ENCODE results near the gene MAPT.

MAPT gene

DNA sequence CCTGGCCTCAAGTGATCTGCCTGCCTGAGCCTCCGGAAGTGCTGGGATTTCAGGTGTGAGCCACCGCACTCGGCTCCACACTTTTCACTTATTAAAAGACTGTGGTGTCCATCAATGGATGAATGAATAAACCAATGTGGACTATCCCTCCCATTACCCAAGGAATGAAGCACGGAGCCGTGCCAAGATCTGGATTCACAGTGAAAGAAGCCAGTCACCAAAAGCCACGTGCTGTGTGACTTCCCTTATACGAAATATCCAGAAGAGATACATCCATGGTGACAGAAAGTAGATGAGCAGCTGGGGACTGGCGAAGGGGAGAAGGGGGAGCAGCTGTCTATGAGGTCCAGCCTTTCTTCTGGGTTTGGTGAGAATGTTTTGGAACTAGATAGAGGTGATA lies 56.5 kb downstream of the MAPT start:
- no peak overlapping the region for H3K4me3 ChIP-seq (ENCODE audit: low read depth, low read length)
- no peak for DNase-seq (ENCODE audit: low read depth)
- TF ChIP-seq, protein P1, sequence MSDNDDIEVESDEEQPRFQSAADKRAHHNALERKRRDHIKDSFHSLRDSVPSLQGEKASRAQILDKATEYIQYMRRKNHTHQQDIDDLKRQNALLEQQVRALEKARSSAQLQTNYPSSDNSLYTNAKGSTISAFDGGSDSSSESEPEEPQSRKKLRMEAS (IDR thresholded peaks at IDR 0.05; ENCODE audit: low read depth, low read length): no peak
- TF ChIP-seq POLR2A (IDR thresholded peaks at IDR 0.05; ENCODE audit: extremely low read depth, insufficient read length) (no peak), CTCF (IDR thresholded peaks at IDR 0.05; ENCODE audit: low read depth, low read length) (no peak), MYC (IDR thresholded peaks at IDR 0.05; ENCODE audit: low read depth, low read length) (no peak)

GRCh38 chr17:45951403-45951802 lies 57.0 kb downstream of the MAPT start:
- H3K4me3 ChIP-seq (ENCODE audit: low read depth, low read length): no peak overlapping the region
- no peak for DNase-seq (ENCODE audit: low read depth)
- TF ChIP-seq CTCF (IDR thresholded peaks at IDR 0.05; ENCODE audit: low read depth, low read length): no peak
- no peak for TF ChIP-seq MYC (IDR thresholded peaks at IDR 0.05; ENCODE audit: low read depth, low read length)
- TF ChIP-seq, protein P1 (IDR thresholded peaks at IDR 0.05; ENCODE audit: low read depth, low read length): no peak
- TF ChIP-seq POLR2A (IDR thresholded peaks at IDR 0.05; ENCODE audit: extremely low read depth, insufficient read length): no peak

DNA sequence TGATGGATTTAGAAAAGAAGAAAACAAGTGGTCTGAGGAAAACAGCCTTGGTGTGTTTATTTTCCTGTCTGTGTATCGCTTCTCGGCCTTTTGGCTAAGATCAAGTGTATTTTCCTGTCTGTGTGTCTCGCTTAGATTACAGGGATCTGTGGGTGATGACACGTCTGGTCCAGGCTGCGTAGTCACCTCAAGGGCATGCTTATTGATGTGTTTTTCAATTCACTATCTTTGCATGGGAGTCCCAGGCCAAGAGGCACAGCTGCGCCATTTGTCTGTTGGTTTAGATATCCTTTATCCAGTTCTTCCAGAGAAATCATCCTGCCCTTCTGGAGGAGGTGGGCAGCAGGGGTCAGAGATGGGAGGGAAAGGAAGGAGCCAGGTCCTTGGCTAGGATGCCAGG lies 57.6 kb downstream of the MAPT start:
- H3K4me3 ChIP-seq (ENCODE audit: low read depth, low read length): no peak overlapping the region
- no peak for TF ChIP-seq POLR2A (IDR thresholded peaks at IDR 0.05; ENCODE audit: extremely low read depth, insufficient read length)
- TF ChIP-seq, protein P1 (IDR thresholded peaks at IDR 0.05; ENCODE audit: low read depth, low read length): no peak
- no peak for TF ChIP-seq CTCF (IDR thresholded peaks at IDR 0.05; ENCODE audit: low read depth, low read length)
- no peak for TF ChIP-seq MYC (IDR thresholded peaks at IDR 0.05; ENCODE audit: low read depth, low read length)
- DNase-seq (ENCODE audit: low read depth): no peak

GRCh38 chr17:45952814-45953320 lies 58.5 kb downstream of the MAPT start:
- no peak overlapping the region for H3K4me3 ChIP-seq (ENCODE audit: low read depth, low read length)
- TF ChIP-seq, protein P1 (IDR thresholded peaks at IDR 0.05; ENCODE audit: low read depth, low read length): no peak
- no peak for DNase-seq (ENCODE audit: low read depth)

DNA sequence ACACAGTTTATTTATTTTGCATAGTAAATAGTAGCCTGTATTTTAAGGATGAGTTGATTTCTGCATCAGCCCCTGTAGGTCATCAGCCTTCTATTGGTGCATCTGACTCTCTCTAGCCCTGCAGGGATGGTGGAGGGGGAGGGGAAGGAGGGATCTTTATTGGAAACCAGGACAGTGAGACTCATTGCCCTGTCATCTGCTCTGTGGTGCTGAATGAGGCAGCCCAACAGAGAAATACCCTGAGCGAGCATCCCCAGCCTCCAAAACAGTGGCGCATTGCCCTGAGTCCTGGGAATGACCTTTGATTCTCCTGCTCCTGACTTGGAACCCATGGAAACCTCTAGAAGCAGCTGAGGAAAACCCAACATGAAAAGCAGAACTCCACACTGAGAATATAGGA lies 59.2 kb downstream of the MAPT start:
- TF ChIP-seq, protein P1 (IDR thresholded peaks at IDR 0.05; ENCODE audit: low read depth, low read length): no peak
- no peak for TF ChIP-seq POLR2A (IDR thresholded peaks at IDR 0.05; ENCODE audit: extremely low read depth, insufficient read length)
- TF ChIP-seq CTCF (IDR thresholded peaks at IDR 0.05; ENCODE audit: low read depth, low read length): no peak
- no peak for TF ChIP-seq MYC (IDR thresholded peaks at IDR 0.05; ENCODE audit: low read depth, low read length)
- no peak for DNase-seq (ENCODE audit: low read depth)
- no peak overlapping the region for H3K4me3 ChIP-seq (ENCODE audit: low read depth, low read length)

GRCh38 chr17:45954914-45955313 lies 60.6 kb downstream of the MAPT start:
- H3K4me3 ChIP-seq (ENCODE audit: low read depth, low read length): no peak overlapping the region
- DNase-seq (ENCODE audit: low read depth): no peak
- TF ChIP-seq POLR2A (IDR thresholded peaks at IDR 0.05; ENCODE audit: extremely low read depth, insufficient read length) (no peak), CTCF (IDR thresholded peaks at IDR 0.05; ENCODE audit: low read depth, low read length) (no peak), MYC (IDR thresholded peaks at IDR 0.05; ENCODE audit: low read depth, low read length) (no peak)
- TF ChIP-seq, protein P1 (IDR thresholded peaks at IDR 0.05; ENCODE audit: low read depth, low read length): no peak

All from NB4 (cell line).